A549 (cell line): ENCODE measurements around the gene LCN12. TPM values are rescaled to one million over a fixed set of nuclear protein-coding genes. Genes with fewer than 3 reads are reported as not detected.

Experiments
- ATAC-seq, 2 experiments: fragments of 200-7000 bp in 1 of 2; fragments of >200 bp in 1 of 2; cut with Nextera tagmentation in 1 of 2; cut with Tn5 transposase in 1 of 2; 3 replicates each; pipeline versions ENCODE4 v1.8.0 to v1.9.1; 2018 to 2020; ENCODE audit warnings: mild to moderate bottlenecking in 1 of 2, moderate library complexity in 1 of 2
- CTCF ChIA-PET: fragments of 300-600 bp; sonication (Branson Sonifier 250); formaldehyde crosslinking; extraction: SDS; loops from one replicate; lab custom pipeline; 2021; ENCODE audit warnings: antibody characterized with exemption, inconsistent platforms; lab: Yijun Ruan, JAX
- POLR2A ChIA-PET: fragments of 350-600 bp; formaldehyde crosslinking; extraction: SDS; loops from one replicate; lab custom pipeline; 2021; ENCODE audit warnings: antibody characterized with exemption, inconsistent platforms; lab: Yijun Ruan, JAX
- DNase-seq, 2 experiments: peaks; one replicate each; pipeline versions ENCODE4 v3.0.0 to v3.0.0-alpha.2; 2011 to 2016; ENCODE audit warnings: low read depth in 1 of 2, low spot score in 1 of 2
- FAIRE-seq: peaks from 2 replicates; lab custom pipeline; 2011; peaks lifted over from hg19 to GRCh38; lab: Jason Lieb, UNC
- H3K27ac ChIP-seq, 2 experiments: fragments of >200 bp; sonication (Bioruptor Twin); formaldehyde crosslinking; 3 replicates each; pipeline ENCODE4 v1.5.1; 2016 to 2017
- H3K4me1 ChIP-seq: fragments of >200 bp; sonication (Bioruptor Twin); formaldehyde crosslinking; 3 replicates; pipeline ENCODE4 v1.6.1; 2016
- H3K4me2 ChIP-seq: fragments of >200 bp; sonication (Bioruptor Twin); formaldehyde crosslinking; 3 replicates; pipeline ENCODE4 v1.6.1; 2016
- H3K4me3 ChIP-seq: fragments of >200 bp; sonication (Bioruptor Twin); formaldehyde crosslinking; 3 replicates; pipeline ENCODE4 v1.5.1; 2016
- H3K9me3 ChIP-seq: fragments of >200 bp; sonication (Bioruptor Twin); formaldehyde crosslinking; 3 replicates; pipeline ENCODE4 v1.6.1; 2016
- BHLHE40 ChIP-seq: IDR thresholded peaks from 2 replicates; pipeline ENCODE4 v1.6.1; 2012; ENCODE audit warnings: low read depth, low read length, inconsistent platforms
- CBX8 ChIP-seq: fragments of 200-600 bp; sonication (generic); IDR thresholded peaks from 2 replicates; pipeline ENCODE4 v1.6.1; 2016
- CTCF ChIP-seq: fragments of >200 bp; sonication (Bioruptor Twin); formaldehyde crosslinking; IDR thresholded peaks from 3 replicates; pipeline ENCODE4 v1.5.1; 2016
- EHF ChIP-seq: fragments of 250-450 bp; sonication (Bioruptor Pico); IDR thresholded peaks from 2 replicates; pipeline ENCODE4 v1.5.0; 2020; ENCODE audit warnings: mild to moderate bottlenecking
- GATA3 ChIP-seq: IDR thresholded peaks from 2 replicates; pipeline ENCODE4 v1.6.1; 2012; ENCODE audit warnings: borderline replicate concordance
- HES2 ChIP-seq: fragments of >200 bp; sonication (Bioruptor Twin); formaldehyde crosslinking; IDR thresholded peaks from 2 replicates; pipeline ENCODE4 v1.6.1; 2016
- HMGXB4 ChIP-seq: fragments of 250-450 bp; sonication (Bioruptor Pico); IDR thresholded peaks from 2 replicates; pipeline ENCODE4 v1.5.0; 2021; ENCODE audit warnings: mild to moderate bottlenecking, moderate library complexity, borderline replicate concordance
- KDM1A ChIP-seq: fragments of 200-600 bp; sonication (generic); IDR thresholded peaks from 2 replicates; pipeline ENCODE4 v1.6.1; 2016; ENCODE audit warnings: low read depth, mild to moderate bottlenecking
- MAFK ChIP-seq: fragments of 450-650 bp; IDR thresholded peaks from 2 replicates; pipeline ENCODE4 v1.6.1; 2014; ENCODE audit not compliant: partially characterized antibody
- MAX ChIP-seq: IDR thresholded peaks from 2 replicates; pipeline ENCODE4 v1.6.1; 2012
- MYC ChIP-seq: IDR thresholded peaks from 2 replicates; pipeline ENCODE4 v1.6.1; 2012; ENCODE audit warnings: mild to moderate bottlenecking, inconsistent platforms, low read length, improper control_type of control experiment, borderline replicate concordance
- NPAS2 ChIP-seq: fragments of 250-450 bp; sonication (Bioruptor Pico); IDR thresholded peaks from 2 replicates; pipeline ENCODE4 v1.8.0; 2022; ENCODE audit warnings: mild to moderate bottlenecking, moderate library complexity, borderline replicate concordance
- NR3C1 ChIP-seq: fragments of >200 bp; sonication (Bioruptor Twin); formaldehyde crosslinking; IDR thresholded peaks from 3 replicates; pipeline ENCODE4 v1.6.1; 2017
- RAD21 ChIP-seq, 2 experiments: fragments of >200 bp in 1 of 2; sonication (Bioruptor Twin) in 1 of 2; formaldehyde crosslinking in 1 of 2; IDR thresholded peaks in 1 of 2; conservative IDR thresholded peaks in 1 of 2; 2 replicates in 1 of 2; 3 replicates in 1 of 2; pipeline ENCODE4 v1.6.1; 2012 to 2018; ENCODE audit warnings: inconsistent platforms in 1 of 2
- REST ChIP-seq: fragments of 200-600 bp; sonication (generic); IDR thresholded peaks from 2 replicates; pipeline ENCODE4 v1.6.1; 2016; ENCODE audit warnings: antibody characterized with exemption, mild to moderate bottlenecking, moderate library complexity
- RFX5 ChIP-seq: fragments of 450-650 bp; IDR thresholded peaks from 2 replicates; pipeline ENCODE4 v1.7.1; 2014; ENCODE audit warnings: antibody characterized with exemption, mild to moderate bottlenecking, moderate library complexity
- TFCP2L1 ChIP-seq: fragments of 250-450 bp; sonication (Bioruptor Pico); IDR thresholded peaks from 2 replicates; pipeline ENCODE4 v1.5.0; 2021; ENCODE audit warnings: mild to moderate bottlenecking
- TP53 ChIP-seq: fragments of 250-450 bp; sonication (Bioruptor Pico); IDR thresholded peaks from 2 replicates; pipeline ENCODE4 v1.5.0; 2021; ENCODE audit warnings: mild to moderate bottlenecking, moderate library complexity
- USF2 ChIP-seq: fragments of 450-650 bp; IDR thresholded peaks from 2 replicates; pipeline ENCODE4 v1.6.1; 2014; ENCODE audit warnings: antibody characterized with exemption
- ZNF302 ChIP-seq: fragments of 250-450 bp; sonication (Bioruptor Pico); IDR thresholded peaks from 2 replicates; pipeline ENCODE4 v1.9.0; 2021; ENCODE audit warnings: inconsistent platforms, mild to moderate bottlenecking, moderate library complexity
- WGBS: methylation state at CpG from one replicate; pipeline ENCODE4 v1.1.6; 2017; ENCODE audit errors: missing lambda C conversion rate; 5-methylcytosine and 5-hydroxymethylcytosine counted together
- polyA plus RNA-seq, 4 experiments: library from polyadenylated mRNA; depleted of rRNA in 3 of 4; stranded (reverse); fragments of >200 nt; fragmentation: RNase III in 1 of 4; extraction: RNeasy Plus Mini Kit Qiagen cat#74134 plus additional on column Dnase treatment in 1 of 4; gene quantifications; 2 replicates in 3 of 4; 3 replicates in 1 of 4; pipeline ENCODE4 v1.2.3, GENCODE V29; 2011 to 2017

LCN12 gene
- polyA plus RNA-seq, 2 of the 4 experiments (the other 2 are of a cell fraction) = 0.74 to 3.0 TPM

GRCh38 chr9:136920069-136920468 is 32.0 kb upstream of the LCN12 start:
- Histone ChIP-seq H3K4me2 (no peak overlapping the region), H3K4me1 (peaks cover 10% of the 10 kb centered on the region; the same call in 1 of the 3 replicates), H3K4me3 (no peak overlapping the region), H3K9me3 (no peaks in the 10 kb centered on the region), H3K27ac (no peak overlapping the region)
- POLR2A ChIA-PET = interaction anchor here (2.1 kb wide), 1 partner anchor 18 kb away, joined by 7 read pairs; no protein-coding TSS in a partner anchor
- no peak for FAIRE-seq
- 98% methylated on average over 15 of the region's 15 CpGs for WGBS
- CTCF ChIA-PET = interaction anchor here (1.1 to 3.0 kb wide), 9 partner anchors 12 to 38 kb away, joined by 3 to 14 read pairs (median 5); partner anchors contain the start of genes C8G, FBXW5 and TRAF2
- no peak for ATAC-seq
- DNase-seq = no peak
- TF ChIP-seq GATA3 (no peak), BHLHE40 (no peak), USF2 (no peak), HMGXB4 (CRISPR knock-in tag) (no peak), RAD21 (conservative IDR thresholded peaks at IDR 0.05 in 1 of 2, IDR thresholded peaks at IDR 0.05 in 1 of 2) (no peak), MYC (no peak), MAFK (no peak), ZNF302 (CRISPR knock-in tag) (no peak), CTCF (no peak), HES2 (no peak), NPAS2 (no peak), NR3C1 (no peak), TFCP2L1 (CRISPR knock-in tag) (no peak), REST (no peak), KDM1A (no peak), CBX8 (no peak), TP53 (CRISPR knock-in tag) (no peak), RFX5 (no peak), EHF (CRISPR knock-in tag) (no peak), MAX (no peak)
